SK-N-MC (cell line): ENCODE data around the gene NOC4L.
"Not testable (repeated sequence)": the region's sequence is repeated elsewhere in the genome, so short reads cannot be mapped to it uniquely, and the experiment has no call there.

Experiments used
- DNase-seq: peaks from one replicate; pipeline ENCODE4 v3.0.0-alpha.2; 2011; ENCODE audit warnings: low read depth, low spot score
- H3K27ac ChIP-seq: fragments of 200-600 bp; sonication (generic); 2 replicates; pipeline ENCODE4 v1.5.1; 2016; ENCODE audit warnings: mixed run types
- H3K36me3 ChIP-seq: fragments of 200-600 bp; sonication (generic); 2 replicates; pipeline ENCODE4 v1.6.1; 2017; ENCODE audit warnings: antibody characterized with exemption, low read length, mixed read lengths; ENCODE audit not compliant: insufficient read depth
- H3K4me3 ChIP-seq: fragments of 200-600 bp; sonication (generic); 2 replicates; pipeline ENCODE4 v1.5.1; 2016
- H3K9ac ChIP-seq: fragments of 200-600 bp; sonication (generic); 2 replicates; pipeline ENCODE4 v1.8.0; 2017; ENCODE audit warnings: mixed run types, mixed read lengths; ENCODE audit not compliant: insufficient read length
- H3K9me3 ChIP-seq: fragments of 200-600 bp; sonication (generic); 2 replicates; pipeline ENCODE4 v1.6.1; 2017; ENCODE audit warnings: low read depth, mild to moderate bottlenecking, antibody characterized with exemption, low read length, moderate library complexity, mixed read lengths
- EZH2 ChIP-seq: fragments of 200-600 bp; sonication (generic); IDR thresholded peaks from one replicate; pipeline ENCODE4 v1.6.1; 2017; ENCODE audit warnings: antibody characterized with exemption
- FOXP2 ChIP-seq: optimal IDR thresholded peaks from 2 replicates; pipeline ENCODE3; 2011; ENCODE audit warnings: mild to moderate bottlenecking, moderate library complexity; ENCODE audit not compliant: insufficient read depth; ENCODE audit errors: extremely low read length, control extremely low read depth
- POLR2AphosphoS5 ChIP-seq: IDR thresholded peaks from 2 replicates; pipeline ENCODE4 v1.6.1; 2012; ENCODE audit warnings: mild to moderate bottlenecking, low read depth, low read length, borderline replicate concordance

Gene NOC4L

DNA sequence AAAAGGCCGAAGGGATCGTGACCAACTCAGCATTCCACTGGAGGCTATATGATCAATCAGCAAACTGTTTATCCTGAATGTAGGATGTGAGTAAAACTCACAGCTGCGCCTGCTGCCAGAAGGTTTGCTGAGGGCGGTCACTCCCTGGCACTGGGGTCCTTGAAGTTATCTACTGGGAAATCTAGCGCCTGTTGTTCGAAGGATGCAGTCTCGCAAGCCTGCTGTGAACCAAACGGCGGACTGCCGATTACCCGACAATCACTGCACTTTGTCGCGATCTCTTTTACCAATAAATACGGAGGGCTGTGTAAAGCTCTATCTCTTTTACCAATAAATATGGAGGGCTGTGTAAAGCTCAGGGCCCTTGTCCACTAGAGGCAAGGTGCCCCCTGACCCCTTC is 13.0 kb upstream of the NOC4L start:
- no peak overlapping the region for H3K9ac ChIP-seq
- TF ChIP-seq POLR2AphosphoS5 (no peak), EZH2 (no peak), FOXP2 (no peak)
- H3K36me3 ChIP-seq: peaks cover 20% of the 10 kb centered on the region; the same call in 1 of the 2 replicates
- H3K9me3 ChIP-seq: no peaks in the 10 kb centered on the region
- H3K4me3 ChIP-seq: no peak overlapping the region
- no peak for DNase-seq
- H3K27ac ChIP-seq: no peak overlapping the region

- no peak for DNase-seq
- Histone ChIP-seq H3K9ac (no peak overlapping the region), H3K9me3 (no peaks in the 10 kb centered on the region), H3K4me3 (no peak overlapping the region), H3K27ac (no peak overlapping the region), H3K36me3 (peaks cover 12% of the 10 kb centered on the region; the same call in 1 of the 2 replicates)
- TF ChIP-seq POLR2AphosphoS5: no peak
- no peak for TF ChIP-seq FOXP2
- no peak for TF ChIP-seq EZH2
Observed at GRCh38 chr12:132131952-132132351, 12.3 kb upstream of the NOC4L start.

GRCh38 chr12:132132609-132133430 is 11.4 kb upstream of the NOC4L start:
- peaks cover 4% of the 10 kb centered on the region; the same call in 1 of the 2 replicates for H3K36me3 ChIP-seq
- H3K27ac ChIP-seq: no peak overlapping the region
- no peaks in the 10 kb centered on the region for H3K9me3 ChIP-seq
- H3K4me3 ChIP-seq: no peak overlapping the region
- TF ChIP-seq FOXP2 (no peak), EZH2 (no peak), POLR2AphosphoS5 (no peak)
- H3K9ac ChIP-seq: no peak overlapping the region
- no peak for DNase-seq

- no peaks in the 10 kb centered on the region for H3K9me3 ChIP-seq
- H3K27ac ChIP-seq: no peak overlapping the region
- peaks cover 3% of the 10 kb centered on the region; the same call in 1 of the 2 replicates for H3K36me3 ChIP-seq
- no peak for DNase-seq
- no peak overlapping the region for H3K9ac ChIP-seq
- H3K4me3 ChIP-seq: no peak overlapping the region
- no peak for TF ChIP-seq FOXP2
- TF ChIP-seq POLR2AphosphoS5: no peak
- no peak for TF ChIP-seq EZH2
Observed at GRCh38 chr12:132133952-132134652, 10.2 kb upstream of the NOC4L start.

DNA sequence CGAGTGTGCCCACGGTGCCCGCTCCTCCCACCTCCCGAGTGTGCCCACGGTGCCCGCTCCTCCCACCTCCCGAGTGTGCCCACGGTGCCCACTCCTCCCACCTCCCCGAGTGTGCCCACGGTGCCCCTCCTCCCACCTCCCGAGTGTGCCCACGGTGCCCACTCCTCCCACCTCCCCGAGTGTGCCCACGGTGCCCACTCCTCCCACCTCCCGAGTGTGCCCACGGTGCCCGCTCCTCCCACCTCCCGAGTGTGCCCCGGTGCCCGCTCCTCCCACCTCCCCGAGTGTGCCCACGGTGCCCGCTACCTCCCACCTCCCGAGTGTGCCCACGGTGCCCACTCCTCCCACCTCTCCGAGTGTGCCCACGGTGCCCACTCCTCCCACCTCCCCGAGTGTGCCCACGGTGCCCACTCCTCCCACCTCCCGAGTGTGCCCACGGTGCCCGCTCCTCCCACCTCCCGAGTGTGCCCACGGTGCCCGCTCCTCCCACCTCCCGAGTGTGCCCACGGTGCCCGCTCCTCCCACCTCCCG is 9.5 kb upstream of the NOC4L start:
- not testable (repeated sequence) for H3K4me3 ChIP-seq, DNase-seq, H3K9ac ChIP-seq, H3K36me3 ChIP-seq, H3K27ac ChIP-seq, H3K9me3 ChIP-seq

DNA sequence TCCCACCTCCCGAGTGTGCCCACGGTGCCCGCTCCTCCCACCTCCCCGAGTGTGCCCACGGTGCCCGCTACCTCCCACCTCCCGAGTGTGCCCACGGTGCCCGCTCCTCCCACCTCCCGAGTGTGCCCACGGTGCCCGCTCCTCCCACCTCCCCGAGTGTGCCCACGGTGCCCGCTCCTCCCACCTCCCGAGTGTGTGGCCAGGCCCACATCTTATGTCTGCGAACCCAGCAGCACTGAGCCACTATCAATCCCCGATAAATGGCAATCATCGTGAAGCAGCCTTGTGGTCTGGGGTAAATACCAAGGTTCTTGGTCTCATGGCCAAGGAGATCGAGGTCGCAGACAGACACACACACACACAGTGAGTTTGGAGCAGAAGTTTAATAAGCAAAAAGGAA is 8.0 kb upstream of the NOC4L start:
- H3K9me3 ChIP-seq, H3K9ac ChIP-seq, DNase-seq, H3K27ac ChIP-seq, H3K4me3 ChIP-seq: not testable (repeated sequence)
- H3K36me3 ChIP-seq: peaks cover 24% of the 10 kb centered on the region; the same call in 1 of the 2 replicates

DNA sequence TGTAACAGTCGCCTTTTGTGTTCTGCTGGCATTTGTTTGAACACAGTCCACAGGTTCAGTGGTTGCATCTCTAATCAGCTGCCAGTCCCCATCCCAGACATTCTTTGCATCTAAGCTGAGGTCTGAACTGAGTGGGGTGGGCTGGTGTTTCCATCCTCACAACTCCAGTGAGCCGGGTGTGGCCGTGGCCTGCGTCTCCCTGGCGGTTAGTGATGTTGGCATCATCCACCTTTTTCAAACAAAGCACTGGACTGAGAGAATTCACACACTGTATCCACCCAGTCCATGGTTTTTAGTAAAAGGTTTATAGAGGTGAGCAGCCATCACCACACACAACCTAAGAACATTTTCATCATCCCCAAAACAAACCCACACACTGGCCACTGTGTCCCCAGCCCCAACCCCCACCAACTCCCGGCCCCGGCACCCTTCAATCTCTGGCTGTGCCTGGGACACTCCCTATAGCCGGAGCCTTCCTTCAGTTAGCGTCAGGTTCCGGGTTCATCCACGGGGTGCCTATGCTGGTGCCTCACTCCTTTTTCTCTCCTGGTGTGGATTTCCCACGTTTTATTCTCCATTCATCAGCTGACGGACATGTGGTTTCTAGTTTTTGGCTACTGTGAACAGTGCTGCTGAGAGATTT is 6.7 kb upstream of the NOC4L start:
- Histone ChIP-seq H3K36me3 (peaks cover 38% of the 10 kb centered on the region; the same call in 1 of the 2 replicates), H3K9ac (no peak overlapping the region), H3K27ac (no peak overlapping the region), H3K9me3 (no peaks in the 10 kb centered on the region), H3K4me3 (no peak overlapping the region)
- TF ChIP-seq POLR2AphosphoS5 (no peak), EZH2 (no peak), FOXP2 (no peak)
- no peak for DNase-seq
